GM23248 (cell line): ENCODE measurements around the gene FGF14. TPM values are rescaled to one million over a fixed set of nuclear protein-coding genes. Genes with fewer than 3 reads are reported as not detected.

Experiments
- DNase-seq: peaks from one replicate; pipeline ENCODE4 v3.0.0-alpha.2; 2015
- H2AFZ ChIP-seq: fragments of 200-600 bp; sonication (generic); 2 replicates; pipeline ENCODE4 v1.6.1; 2016; ENCODE audit warnings: antibody characterized with exemption
- H3F3A ChIP-seq: fragments of 200-600 bp; sonication (generic); 2 replicates; pipeline ENCODE4 v1.6.1; 2016; ENCODE audit warnings: mild to moderate bottlenecking, antibody characterized with exemption, mixed run types; ENCODE audit not compliant: insufficient read depth
- H3K27ac ChIP-seq: fragments of 200-600 bp; sonication (generic); 2 replicates; pipeline ENCODE4 v1.5.1; 2016; ENCODE audit warnings: mild to moderate bottlenecking
- H3K27me3 ChIP-seq: fragments of 200-600 bp; sonication (generic); replicated peaks from 2 replicates; pipeline ENCODE4 v1.6.1; 2016; ENCODE audit warnings: mild to moderate bottlenecking; ENCODE audit not compliant: insufficient read depth
- H3K36me3 ChIP-seq: fragments of 200-600 bp; sonication (generic); 2 replicates; pipeline ENCODE4 v1.6.1; 2016; ENCODE audit warnings: low read depth, mild to moderate bottlenecking
- H3K4me1 ChIP-seq: fragments of 200-600 bp; sonication (generic); 2 replicates; pipeline ENCODE4 v1.6.1; 2016; ENCODE audit warnings: mild to moderate bottlenecking; ENCODE audit not compliant: insufficient read depth
- H3K4me2 ChIP-seq: fragments of 200-600 bp; sonication (generic); one replicate; pipeline ENCODE4 v1.6.1; 2016; ENCODE audit warnings: mild to moderate bottlenecking; ENCODE audit not compliant: unreplicated experiment
- H3K4me3 ChIP-seq: fragments of 200-600 bp; sonication (generic); 2 replicates; pipeline ENCODE4 v1.5.1; 2016; ENCODE audit warnings: mild to moderate bottlenecking
- H3K79me2 ChIP-seq: fragments of 200-600 bp; sonication (generic); 2 replicates; pipeline ENCODE4 v1.6.1; 2016; ENCODE audit warnings: mild to moderate bottlenecking; ENCODE audit not compliant: insufficient read depth
- H3K9ac ChIP-seq: fragments of 200-600 bp; sonication (generic); 2 replicates; pipeline ENCODE4 v1.6.1; 2016; ENCODE audit warnings: mild to moderate bottlenecking
- H3K9me2 ChIP-seq: fragments of 200-600 bp; sonication (generic); 2 replicates; pipeline ENCODE4 v1.6.1; 2016; ENCODE audit warnings: mixed run types, mild to moderate bottlenecking, moderate library complexity; ENCODE audit not compliant: insufficient read depth
- H3K9me3 ChIP-seq: fragments of 200-600 bp; sonication (generic); one replicate; pipeline ENCODE4 v1.6.1; 2017; ENCODE audit warnings: low read depth
- H4K20me1 ChIP-seq: fragments of 200-600 bp; sonication (generic); 2 replicates; pipeline ENCODE4 v1.6.0; 2016; ENCODE audit not compliant: insufficient read depth
- EZH2 ChIP-seq: fragments of 200-600 bp; sonication (generic); IDR thresholded peaks from 2 replicates; pipeline ENCODE4 v1.6.1; 2018; ENCODE audit warnings: antibody characterized with exemption, mild to moderate bottlenecking; ENCODE audit not compliant: insufficient read depth, poor library complexity, severe bottlenecking
- EZH2phosphoT487 ChIP-seq: fragments of 200-600 bp; sonication (generic); IDR thresholded peaks from 2 replicates; pipeline ENCODE4 v1.6.1; 2018; ENCODE audit warnings: antibody characterized with exemption, moderate library complexity, mild to moderate bottlenecking, low read depth; ENCODE audit not compliant: insufficient read depth
- WGBS, 2 experiments: methylation state at CpG; one replicate each; pipeline ENCODE4 v1.1.6; 2015 to 2017; ENCODE audit warnings: low lambda C conversion rate in 2 of 2, low coverage in 1 of 2; ENCODE audit errors: missing lambda C conversion rate in 2 of 2; 5-methylcytosine and 5-hydroxymethylcytosine counted together
- in situ Hi-C: fragments of 300-500 bp; cut with MboI; formaldehyde crosslinking; loops from 2 replicates; pipeline ENCODE4 v1.15.0; 2020
- polyA plus RNA-seq: library from polyadenylated mRNA; unstranded; fragments of >200 nt; fragmentation: Nextera tagmentation; extraction: Ambion mirVana; gene quantifications from 2 replicates; pipeline ENCODE4 v1.2.1, GENCODE V29; 2016
- total RNA-seq: library from RNA; depleted of rRNA; stranded (reverse); fragments of >200 nt; shearing (Covaris generic); gene quantifications from 2 replicates; pipeline ENCODE4 v1.2.3, GENCODE V29; 2014

The FGF14 gene
- total and polyA plus RNA-seq, 2 experiments from 2014 or later, result 1.9 TPM; not detected in 1

DNA sequence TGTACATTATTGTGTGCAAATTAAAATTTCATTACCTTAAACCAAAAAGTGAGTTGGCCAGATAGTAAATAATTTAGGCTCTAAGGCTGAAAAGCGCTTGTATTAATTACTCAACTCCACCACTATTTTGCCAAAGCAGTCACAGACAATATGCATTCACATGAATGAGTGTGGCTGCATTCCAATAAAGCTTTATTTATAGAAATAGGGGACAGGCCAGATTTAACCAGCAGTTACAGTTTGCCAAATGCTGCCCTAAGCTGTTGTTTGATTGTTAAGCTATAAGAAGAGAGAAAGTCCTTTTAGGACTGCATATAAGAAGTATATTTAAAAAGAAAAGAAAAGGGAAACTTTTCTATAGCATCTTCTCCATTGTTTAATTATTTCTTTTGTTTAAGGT is 606.8 kb downstream of the FGF14 start:
- Histone ChIP-seq H3K4me3 (no peak overlapping the region), H4K20me1 (no peaks in the 10 kb centered on the region), H3K9me3 (no peaks in the 10 kb centered on the region), H3F3A (no peaks in the 10 kb centered on the region), H3K36me3 (no peaks in the 10 kb centered on the region), H3K79me2 (no peaks in the 10 kb centered on the region), H3K27ac (no peak overlapping the region), H3K9ac (no peak overlapping the region), H3K9me2 (no peaks in the 10 kb centered on the region), H3K27me3 (no peaks in the 10 kb centered on the region), H3K4me1 (no peaks in the 10 kb centered on the region), H3K4me2 (no peak overlapping the region), H2AFZ (no peak overlapping the region)
- no peak for DNase-seq
- TF ChIP-seq EZH2, result no peak
- TF ChIP-seq EZH2phosphoT487, result no peak
- 21 to 34% methylated on average over 1 of the region's 1 CpG for WGBS, 2 experiments
- in situ Hi-C loops, result no loop called here

GRCh38 chr13:101792189-101792588 is 609.7 kb downstream of the FGF14 start:
- TF ChIP-seq EZH2 (no peak), EZH2phosphoT487 (no peak)
- H3K27me3 ChIP-seq, result no peaks in the 10 kb centered on the region
- no peaks in the 10 kb centered on the region for H3K9me3 ChIP-seq
- H3K4me2 ChIP-seq, result no peak overlapping the region
- no peaks in the 10 kb centered on the region for H3K36me3 ChIP-seq
- in situ Hi-C loops, result no loop called here
- H3K79me2 ChIP-seq, result no peaks in the 10 kb centered on the region
- no peaks in the 10 kb centered on the region for H3F3A ChIP-seq
- 32 to 45% methylated on average over 1 of the region's 1 CpG for WGBS, 2 experiments
- H4K20me1 ChIP-seq, result no peaks in the 10 kb centered on the region
- H3K9me2 ChIP-seq, result no peaks in the 10 kb centered on the region
- DNase-seq, result no peak
- H2AFZ ChIP-seq, result no peak overlapping the region
- H3K4me3 ChIP-seq, result no peak overlapping the region
- no peaks in the 10 kb centered on the region for H3K4me1 ChIP-seq
- H3K9ac ChIP-seq, result no peak overlapping the region
- no peak overlapping the region for H3K27ac ChIP-seq

- Histone ChIP-seq H3K4me2 (no peak overlapping the region), H4K20me1 (no peaks in the 10 kb centered on the region), H3K4me3 (no peak overlapping the region), H3K4me1 (no peaks in the 10 kb centered on the region), H3K36me3 (no peaks in the 10 kb centered on the region), H3K79me2 (no peaks in the 10 kb centered on the region), H3K9ac (no peak overlapping the region), H2AFZ (no peak overlapping the region), H3K27ac (no peak overlapping the region), H3F3A (no peaks in the 10 kb centered on the region), H3K9me3 (no peaks in the 10 kb centered on the region), H3K27me3 (no peaks in the 10 kb centered on the region; the same call in 1 of the 2 replicates), H3K9me2 (no peaks in the 10 kb centered on the region)
- in situ Hi-C loops, result no loop called here
- TF ChIP-seq EZH2phosphoT487, result no peak
- no peak for TF ChIP-seq EZH2
- DNase-seq, result peak; percentile 38
- WGBS, 2 experiments, result 0 to 11% methylated on average over 1 of the region's 1 CpG
Measured at GRCh38 chr13:101785858-101786257, 616.0 kb downstream of the FGF14 start.

DNA sequence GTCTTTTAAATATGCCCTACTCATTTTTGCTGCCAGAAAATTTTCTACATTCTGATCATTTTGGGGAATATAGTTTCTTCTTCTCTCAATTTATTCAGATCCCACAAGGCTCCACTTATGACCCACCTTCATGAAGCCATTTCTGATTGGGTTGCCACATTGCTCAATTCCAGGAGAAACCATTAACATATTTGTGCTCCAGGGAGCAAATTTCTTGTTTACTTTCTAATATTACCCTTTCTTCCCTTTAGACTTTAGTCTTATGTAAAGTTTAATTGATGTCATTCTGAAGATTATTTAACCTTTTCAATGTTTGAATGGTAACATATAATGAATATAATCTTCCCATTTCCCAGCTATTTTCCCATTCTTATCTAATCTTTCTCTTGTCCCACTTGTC is 617.5 kb downstream of the FGF14 start:
- Histone ChIP-seq H3K9me2 (no peaks in the 10 kb centered on the region), H3K9me3 (no peaks in the 10 kb centered on the region), H3K4me1 (no peaks in the 10 kb centered on the region), H3K36me3 (no peaks in the 10 kb centered on the region), H3K4me2 (no peak overlapping the region), H2AFZ (no peak overlapping the region), H3K27ac (no peak overlapping the region), H3K27me3 (no peaks in the 10 kb centered on the region; the same call in 1 of the 2 replicates), H4K20me1 (no peaks in the 10 kb centered on the region), H3K4me3 (no peak overlapping the region), H3K9ac (no peak overlapping the region), H3F3A (no peaks in the 10 kb centered on the region), H3K79me2 (no peaks in the 10 kb centered on the region)
- no peak for DNase-seq
- no peak for TF ChIP-seq EZH2phosphoT487
- TF ChIP-seq EZH2, result no peak
- in situ Hi-C loops, result no loop called here

GRCh38 chr13:101783554-101783953 is 618.3 kb downstream of the FGF14 start:
- TF ChIP-seq EZH2phosphoT487 (no peak), EZH2 (no peak)
- Histone ChIP-seq H4K20me1 (no peaks in the 10 kb centered on the region), H3K4me3 (no peak overlapping the region), H3K4me2 (no peak overlapping the region), H2AFZ (no peak overlapping the region), H3K9ac (no peak overlapping the region), H3K4me1 (no peaks in the 10 kb centered on the region), H3K9me2 (no peaks in the 10 kb centered on the region), H3K27ac (no peak overlapping the region), H3K36me3 (no peaks in the 10 kb centered on the region), H3K79me2 (no peaks in the 10 kb centered on the region), H3K27me3 (no peaks in the 10 kb centered on the region; the same call in 1 of the 2 replicates), H3F3A (no peaks in the 10 kb centered on the region), H3K9me3 (no peaks in the 10 kb centered on the region)
- in situ Hi-C loops, result no loop called here
- no peak for DNase-seq
